HG03565 (cell line): ENCODE results near the gene ADAMTS8.
A peak's percentile ranks its signal among the peaks of the same experiment; 100 is the strongest.
"Not testable (repeated sequence)": the region's sequence is repeated elsewhere in the genome, so short reads cannot be mapped to it uniquely, and the experiment has no call there.

Experiments used
- ATAC-seq: cut with Tn5 transposase; IDR thresholded peaks from one replicate; pipeline ENCODE4 v1.9.1; 2021; ENCODE audit warnings: mild to moderate bottlenecking, moderate library complexity; ENCODE audit not compliant: unreplicated experiment

ADAMTS8 gene

GRCh38 chr11:130439876-130440275, 11.5 kb upstream of the ADAMTS8 start:
- ATAC-seq, result no peak

- ATAC-seq, result no peak
Measured at GRCh38 chr11:130439160-130439519, 10.7 kb upstream of the ADAMTS8 start.

GRCh38 chr11:130438401-130439159, 10.2 kb upstream of the ADAMTS8 start:
- ATAC-seq, result not testable (repeated sequence)

- ATAC-seq, result no peak
Measured at GRCh38 chr11:130437848-130438247, 9.4 kb upstream of the ADAMTS8 start.

DNA sequence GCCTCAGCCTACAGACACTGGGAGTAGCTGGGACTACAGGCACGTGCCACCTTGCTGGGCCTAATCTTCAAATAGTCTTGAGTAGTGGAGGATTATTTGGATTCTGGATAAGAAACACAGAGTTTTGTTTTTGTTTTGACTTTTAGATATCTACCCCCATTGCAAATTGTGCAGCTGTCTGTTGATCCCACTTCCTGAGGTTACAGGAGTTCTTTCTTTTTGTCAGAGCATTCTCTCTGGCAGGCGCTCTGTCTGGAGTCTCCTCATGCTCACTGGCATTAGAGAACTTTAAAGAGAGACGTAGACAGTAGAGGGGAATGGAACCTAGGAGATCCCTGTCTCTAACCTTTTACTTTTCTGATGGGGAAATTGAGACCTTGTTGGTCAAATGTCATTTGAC, 7.8 kb upstream of the ADAMTS8 start:
- no peak for ATAC-seq

DNA sequence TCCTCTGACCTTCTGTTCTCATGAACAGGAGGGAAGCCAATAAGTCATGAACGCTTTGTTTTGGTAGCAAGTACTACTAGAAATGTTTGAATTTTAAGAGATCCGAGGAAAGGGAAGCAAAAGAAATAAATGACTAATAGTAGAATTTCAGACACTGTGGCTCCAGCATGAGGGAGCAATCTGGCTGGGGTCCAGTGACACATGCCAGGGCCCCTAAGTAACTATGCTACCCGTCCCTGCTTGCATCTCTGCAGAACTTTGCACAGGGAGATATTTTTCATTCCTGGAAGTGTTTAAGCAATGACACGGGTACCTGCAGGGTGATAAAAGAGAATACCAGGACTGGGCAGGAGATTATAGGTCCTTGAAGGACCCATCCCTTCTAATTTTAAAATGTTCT, 7.3 kb upstream of the ADAMTS8 start:
- no peak for ATAC-seq

GRCh38 chr11:130434521-130435223, 6.3 kb upstream of the ADAMTS8 start:
- ATAC-seq, result peak; percentile 80

GRCh38 chr11:130433357-130433756, 4.9 kb upstream of the ADAMTS8 start:
- ATAC-seq, result no peak

DNA sequence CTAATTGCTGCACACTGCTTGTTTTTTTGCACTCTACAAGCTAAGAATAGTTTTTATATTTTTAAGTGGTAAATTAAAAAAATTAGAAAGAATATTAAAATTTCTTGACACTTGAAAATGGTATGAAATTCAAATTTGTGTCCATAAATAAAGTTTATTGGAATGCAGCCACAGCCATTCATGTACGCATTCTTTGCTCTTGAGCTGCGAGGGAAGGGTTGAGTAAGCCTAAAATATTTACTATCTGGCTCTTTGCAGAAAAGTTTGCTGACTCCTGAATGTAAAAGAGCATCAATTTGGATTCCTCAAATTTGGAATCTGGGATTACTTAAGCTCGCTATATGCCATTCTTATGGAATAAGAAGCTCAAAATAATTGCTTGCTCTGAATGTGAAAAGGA, 3.4 kb upstream of the ADAMTS8 start:
- ATAC-seq, result no peak

- ATAC-seq, result peak; percentile 54
Measured at GRCh38 chr11:130431331-130431773, 2.9 kb upstream of the ADAMTS8 start.

- ATAC-seq, result no peak
Measured at GRCh38 chr11:130429983-130430382, 1.6 kb upstream of the ADAMTS8 start.

GRCh38 chr11:130429120-130429681, 792 bp upstream of the ADAMTS8 start:
- ATAC-seq, result no peak

- no peak for ATAC-seq
Measured at GRCh38 chr11:130427581-130428315, 661 bp downstream of the ADAMTS8 start.

DNA sequence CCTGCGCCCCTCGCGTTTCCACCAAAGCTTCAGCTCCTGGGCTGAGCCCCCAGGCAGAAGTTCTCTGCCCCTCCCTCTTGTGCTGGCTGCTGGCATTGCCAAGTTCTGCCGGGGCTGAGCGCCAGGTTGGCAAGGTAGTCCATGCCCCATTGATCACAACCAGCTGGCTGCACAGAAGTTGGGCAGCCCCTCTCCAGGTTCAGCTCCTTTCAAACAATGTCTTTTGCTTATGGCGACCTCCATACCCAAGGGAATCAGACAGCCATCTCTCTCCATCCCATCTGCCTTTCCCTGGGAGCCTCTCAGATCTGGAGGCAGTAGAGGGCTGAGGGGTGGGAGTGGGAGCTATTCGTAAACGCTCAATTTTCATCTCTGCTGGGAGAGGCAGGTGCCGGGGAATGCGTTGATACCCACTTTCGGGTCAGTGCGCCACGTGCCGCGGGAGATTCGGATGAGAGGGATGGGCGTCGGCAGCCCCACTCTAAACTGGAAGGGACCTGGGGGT, 1.5 kb downstream of the ADAMTS8 start:
- ATAC-seq, result no peak

- no peak for ATAC-seq
Measured at GRCh38 chr11:130426223-130426836, 2.1 kb downstream of the ADAMTS8 start.

DNA sequence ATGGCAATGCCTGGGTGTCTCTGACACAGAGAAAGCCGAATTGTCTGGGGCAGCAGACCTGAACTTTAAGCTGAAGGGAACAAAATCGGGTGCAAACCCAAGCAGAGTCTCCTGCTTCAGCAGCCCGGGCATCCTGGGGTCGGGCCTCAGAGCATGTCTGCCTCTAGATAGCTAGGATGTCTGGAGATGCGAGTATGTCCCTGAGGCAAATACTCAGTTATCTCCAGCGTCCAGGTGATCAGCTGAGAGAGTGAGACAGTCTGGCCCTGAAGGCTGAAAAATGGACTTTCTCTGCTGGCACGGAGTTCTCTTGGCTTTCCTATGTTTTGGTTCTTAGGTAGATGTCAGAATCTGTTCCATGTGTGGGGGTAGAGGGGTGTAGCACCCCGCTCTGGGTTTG, 3.3 kb downstream of the ADAMTS8 start:
- no peak for ATAC-seq

DNA sequence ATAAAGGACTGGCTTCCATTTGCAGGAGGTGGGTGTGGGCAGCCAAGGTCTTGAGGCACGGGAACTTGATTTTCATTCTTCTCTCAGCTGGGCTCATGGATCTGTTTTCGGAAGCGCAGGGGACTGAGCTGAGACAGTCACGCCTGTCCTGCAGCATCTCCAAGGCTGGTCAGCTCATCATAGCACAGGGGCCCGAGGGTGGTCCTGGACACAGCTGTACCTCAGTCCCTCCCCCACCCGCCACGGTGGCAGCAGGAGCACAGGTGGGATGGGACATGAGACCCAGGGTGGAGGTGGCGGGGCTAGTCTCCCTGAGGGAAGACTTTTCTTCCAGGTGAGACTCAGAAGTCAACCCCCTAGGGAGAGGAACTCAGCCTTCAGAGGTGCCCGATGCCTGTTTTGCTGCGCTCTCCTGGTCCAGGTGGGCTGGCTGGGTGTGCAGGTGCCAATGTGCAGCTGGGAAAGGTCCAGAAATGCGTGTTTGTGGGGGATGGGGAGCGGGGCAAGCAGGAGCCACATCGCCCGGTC, 3.7 kb downstream of the ADAMTS8 start:
- no peak for ATAC-seq

DNA sequence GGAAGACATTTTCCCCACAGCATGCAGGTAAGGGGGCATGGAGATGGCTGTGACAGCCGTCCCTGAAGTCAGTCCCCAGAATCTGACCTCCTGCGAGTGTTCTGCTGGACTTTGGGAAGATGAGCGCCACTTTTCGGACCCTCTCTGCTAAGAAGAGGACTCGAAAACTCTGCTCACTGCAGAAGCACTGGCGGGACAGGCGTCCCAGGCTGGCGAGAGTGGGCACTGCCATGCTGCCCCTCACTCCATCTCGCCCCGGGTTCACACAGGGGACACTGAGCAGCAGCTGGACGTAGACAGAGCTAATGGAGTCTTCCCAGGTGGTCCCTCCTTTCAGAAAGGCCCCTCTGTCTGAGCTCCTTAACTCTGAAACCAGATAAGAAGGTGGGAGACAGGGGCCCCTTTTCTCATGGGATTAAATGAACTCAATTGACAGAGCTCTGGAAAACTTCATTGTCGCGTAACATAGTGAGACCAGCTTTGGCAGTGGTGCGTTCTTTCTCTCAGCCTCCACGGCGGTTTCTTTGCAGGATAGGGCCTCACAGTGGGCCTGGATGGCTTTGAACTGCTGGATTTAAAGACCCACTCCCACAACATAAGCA, 4.8 kb downstream of the ADAMTS8 start:
- no peak for ATAC-seq

- ATAC-seq, result no peak
Measured at GRCh38 chr11:130422251-130422995, 6.0 kb downstream of the ADAMTS8 start.
